ENCODE results near the gene NELFCD.

The NELFCD gene

DNA sequence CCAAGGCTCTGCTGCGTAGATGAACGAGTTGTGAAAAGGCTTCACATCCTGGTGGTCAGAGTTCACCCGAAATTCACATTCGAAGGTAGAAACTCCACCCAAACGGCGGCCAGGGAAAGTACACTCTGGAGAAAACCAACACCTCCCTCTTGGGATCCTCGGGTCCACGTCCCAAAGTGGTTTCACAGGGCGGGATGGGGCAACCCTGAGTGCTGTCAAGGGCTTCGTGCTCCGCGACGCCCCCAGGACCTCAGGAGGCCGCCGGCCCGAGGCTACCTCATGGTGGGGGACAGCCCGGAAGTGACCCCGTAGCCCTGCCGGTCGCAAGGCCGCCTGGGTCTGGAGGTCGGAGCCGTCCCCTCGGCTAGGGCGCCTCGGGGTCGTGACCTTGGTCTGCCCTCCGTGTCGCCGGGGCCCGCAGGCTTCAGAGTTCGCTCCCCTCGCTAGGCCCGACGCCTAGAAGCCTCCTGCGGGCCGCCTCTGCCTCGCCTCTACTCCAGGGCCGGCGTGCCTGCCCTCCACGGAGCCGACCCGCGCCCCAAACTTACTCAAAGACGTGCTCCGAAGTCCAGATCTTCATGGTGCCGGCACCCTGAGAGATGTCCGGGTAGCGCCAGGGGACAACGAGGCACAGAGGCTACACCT lies 61.2 kb downstream of the NELFCD start, which contains the start of gene PRELID3B:
TSS of gene PRELID3B (minus strand) at position 636 of the 645 bp plus-strand sequence. CDS start at position 580, 56 bp downstream.
- H3K27ac ChIP-seq, result peak within 1 kb of the TSS; percentile 93
- H3K4me1 ChIP-seq, result peaks cover 51% of the 10 kb centered on the region
- H3K4me2 ChIP-seq, result peak within 1 kb of the TSS; percentile 89

GRCh38 chr20:59042796-59043631 lies 62.0 kb downstream of the NELFCD start:
- TF ChIP-seq Cebpa-rat (IDR thresholded peaks at IDR 0.05), result no peak
- Histone ChIP-seq H3K36me3 (peaks cover 28% of the 10 kb centered on the region), H3K9me3 (no peaks in the 10 kb centered on the region), H3K27ac (peak overlapping the region; percentile 93), H4K20me1 (peaks cover 44% of the 10 kb centered on the region), H3K4me2 (peak overlapping the region; percentile 89), H3K9ac (peak overlapping the region; percentile 90), H3K4me3 (peak overlapping the region; percentile 95), H3K4me1 (peaks cover 57% of the 10 kb centered on the region), H3K27me3 (no peaks in the 10 kb centered on the region)

More for the DNA sequence above, 61.2 kb downstream of the NELFCD start, which contains the start of gene PRELID3B:
- Histone ChIP-seq H3K27me3 (no peaks in the 10 kb centered on the region), H3K9ac (peak within 1 kb of the TSS; percentile 90), H3K36me3 (peaks cover 35% of the 10 kb centered on the region), H3K4me3 (peak within 1 kb of the TSS; percentile 95), H4K20me1 (peaks cover 52% of the 10 kb centered on the region), H3K9me3 (no peaks in the 10 kb centered on the region)
- TF ChIP-seq Cebpa-rat (IDR thresholded peaks at IDR 0.05), result no peak

- Histone ChIP-seq H3K27ac (no peak overlapping the region; the same call in 1 of the 2 replicates), H3K36me3 (peaks cover 21% of the 10 kb centered on the region), H3K27me3 (no peaks in the 10 kb centered on the region), H3K9me3 (no peaks in the 10 kb centered on the region), H3K4me1 (peaks cover 63% of the 10 kb centered on the region), H4K20me1 (peaks cover 37% of the 10 kb centered on the region), H3K9ac (no peak overlapping the region), H3K4me3 (no peak overlapping the region), H3K4me2 (peak overlapping the region; percentile 89)
- TF ChIP-seq Cebpa-rat (IDR thresholded peaks at IDR 0.05), result no peak
Observed at GRCh38 chr20:59043698-59044097, 62.6 kb downstream of the NELFCD start.

DNA sequence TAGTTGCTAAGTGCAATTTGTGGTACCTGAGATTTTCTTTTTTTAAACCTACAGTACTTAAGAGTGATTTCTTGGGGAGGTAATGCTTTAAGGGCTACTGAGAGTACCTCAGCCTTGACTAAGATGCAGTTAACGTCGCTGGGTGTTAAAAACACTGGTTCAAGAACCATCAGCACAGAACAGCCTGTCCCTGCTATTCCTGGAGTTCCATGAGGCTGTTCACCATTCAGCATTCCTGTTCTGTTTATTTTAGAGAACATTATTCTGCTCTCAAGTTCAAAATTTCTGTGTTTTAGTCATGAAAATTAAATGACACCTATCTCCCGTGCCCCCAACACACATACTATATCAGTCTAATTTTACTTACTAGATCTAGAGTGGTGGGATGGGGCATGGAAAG lies 63.2 kb downstream of the NELFCD start:
- Histone ChIP-seq H3K4me3 (no peak overlapping the region), H3K4me1 (peaks cover 57% of the 10 kb centered on the region), H3K9me3 (no peaks in the 10 kb centered on the region), H3K27me3 (no peaks in the 10 kb centered on the region), H3K9ac (no peak overlapping the region), H3K36me3 (peaks cover 20% of the 10 kb centered on the region), H3K4me2 (peak overlapping the region; percentile 89), H3K27ac (no peak overlapping the region), H4K20me1 (peaks cover 31% of the 10 kb centered on the region)
- TF ChIP-seq Cebpa-rat (IDR thresholded peaks at IDR 0.05), result no peak

Measured in BLaER1 (cell line).